Activated CD4-positive, alpha-beta T cell treated with anti-CD3 and anti-CD28 coated beads for 36 hours (primary cell): Measurements from ENCODE around the gene P4HA1. TPM values are rescaled to one million over a fixed set of nuclear protein-coding genes. Genes with fewer than 3 reads are reported as not detected.
A peak's percentile ranks its signal among the peaks of the same experiment; 100 is the strongest.

Experiments
- ATAC-seq: fragments of 200-7000 bp; cut with Tn5 transposase; one replicate; pipeline ENCODE4 v1.10.0; 2021; ENCODE audit warnings: mild to moderate bottlenecking, moderate library complexity
- CTCF ChIA-PET: fragments of 350-600 bp; sonication (Branson Sonifier 250); formaldehyde crosslinking; loops from one replicate; lab custom pipeline; 2021; ENCODE audit warnings: antibody characterized with exemption; lab: Charles Lee
- POLR2A ChIA-PET: fragments of 350-600 bp; sonication (Branson Sonifier 250); formaldehyde crosslinking; loops from one replicate; lab custom pipeline; 2021; ENCODE audit warnings: antibody characterized with exemption, inconsistent platforms; lab: Charles Lee
- DNase-seq: peaks from one replicate; pipeline ENCODE4 v3.0.0-alpha.2; 2020
- H3K27ac Mint-ChIP-seq: one replicate; pipeline ENCODE4 v1.8.0; 2021; ENCODE audit warnings: mixed read lengths
- H3K27me3 Mint-ChIP-seq: one replicate; pipeline ENCODE4 v1.8.0; 2021; ENCODE audit warnings: mixed read lengths
- H3K36me3 Mint-ChIP-seq: one replicate; pipeline ENCODE4 v1.8.0; 2021; ENCODE audit warnings: low read depth, mixed read lengths
- H3K4me1 Mint-ChIP-seq: one replicate; pipeline ENCODE4 v1.8.0; 2021; ENCODE audit warnings: mixed read lengths
- H3K4me3 Mint-ChIP-seq: one replicate; pipeline ENCODE4 v1.8.0; 2021; ENCODE audit warnings: mild to moderate bottlenecking, moderate library complexity, mixed read lengths
- H3K9me3 Mint-ChIP-seq: one replicate; pipeline ENCODE4 v1.8.0; 2021; ENCODE audit warnings: low read depth, mixed read lengths
- intact Hi-C, 2 experiments: fragments of 100-400 bp; cut with DNase I in 1 of 2; cut with micrococcal nuclease in 1 of 2; formaldehyde crosslinking; loops; one replicate each; pipeline versions ENCODE4 v1.14.2 to v1.15.1; 2022 to 2024; cut with DNase I, micrococcal nuclease
- total RNA-seq, 2 experiments: library from RNA; stranded (reverse); gene quantifications; one replicate each; pipeline ENCODE4 v1.2.3, GENCODE V29; 2021

Gene P4HA1
- total RNA-seq, 2 experiments from 2014 or later = 51.8 to 58.5 TPM

DNA sequence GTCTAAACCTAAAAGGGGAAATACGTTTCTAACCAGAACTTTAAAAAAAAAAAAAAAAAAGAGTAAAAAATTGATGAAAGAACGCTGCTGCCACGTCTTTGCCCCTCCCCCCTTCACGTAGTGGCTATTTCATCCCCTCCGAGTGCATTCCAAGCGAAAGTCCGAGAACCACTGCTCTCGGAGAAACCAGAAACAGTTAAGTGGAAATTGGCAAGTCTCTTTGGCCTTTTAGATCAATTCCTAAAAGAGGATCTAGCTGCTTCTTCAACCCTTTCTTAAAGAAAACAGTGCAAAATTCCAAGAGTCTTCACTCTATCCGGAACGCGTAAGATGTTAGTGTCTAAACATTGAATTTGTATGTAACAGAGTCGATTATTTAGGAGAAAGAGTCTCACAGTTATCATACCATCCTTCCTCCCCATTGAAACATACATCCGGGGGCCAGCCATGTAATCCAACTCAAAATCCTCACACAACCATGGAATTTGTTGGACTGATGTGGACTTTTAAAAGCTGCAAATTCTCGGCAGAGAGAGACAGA, 1.1 kb downstream of the P4HA1 start:
- intact Hi-C loops = loop anchor here (1.0 to 10.0 kb wide), 17 partner anchors 15 to 1245 kb away; partner anchors contain the start of genes DNAJC9 (in 2 of the 2), NUDT13 (in 2 of the 2), DNAJB12 (in 1 of the 2) and ECD (in 1 of the 2)
- peak; percentile 62 for DNase-seq
- ChIA-PET POLR2A (interaction anchor here (0.6 to 2.7 kb wide), 12 partner anchors 14 to 1584 kb away, joined by 3 to 18 read pairs (median 4); partner anchors contain the start of genes DNAJC9, MCU, MRPS16 and NUDT13), CTCF (interaction anchor here (0.6 to 4.7 kb wide), 15 partner anchors 12 to 944 kb away, joined by 3 to 47 read pairs (median 4); partner anchors contain the start of genes ECD, FAM149B1 and NUDT13)
- Mint-ChIP-seq H3K27ac (peak overlapping the region; percentile 97), H3K4me1 (peaks cover 29% of the 10 kb centered on the region), H3K4me3 (peak overlapping the region; percentile 86), H3K36me3 (peaks cover 21% of the 10 kb centered on the region), H3K9me3 (no peaks in the 10 kb centered on the region), H3K27me3 (no peaks in the 10 kb centered on the region)
- no peak for ATAC-seq

GRCh38 chr10:73094986-73095480, 1.6 kb downstream of the P4HA1 start:
- H3K4me3 Mint-ChIP-seq = peak overlapping the region; percentile 86
- peak overlapping the region; percentile 97 for H3K27ac Mint-ChIP-seq
- POLR2A ChIA-PET = interaction anchor here (0.6 to 2.7 kb wide), 3 partner anchors 15 to 599 kb away, joined by 3 to 18 read pairs (median 16); partner anchors contain the start of genes DNAJC9 and NUDT13
- intact Hi-C loops = loop anchor here (5.0 to 10.0 kb wide), 4 partner anchors 33 to 902 kb away; partner anchors contain the start of genes DNAJC9 (in 1 of the 2), PPP3CB (in 1 of the 2) and VCL (in 1 of the 2)
- ATAC-seq = no peak
- H3K27me3 Mint-ChIP-seq = no peaks in the 10 kb centered on the region
- peaks cover 29% of the 10 kb centered on the region for H3K4me1 Mint-ChIP-seq
- DNase-seq = no peak
- CTCF ChIA-PET = interaction anchor here (0.6 to 4.7 kb wide), 7 partner anchors 11 to 944 kb away, joined by 3 to 47 read pairs (median 9); partner anchors contain the start of genes ECD, FAM149B1 and NUDT13
- no peaks in the 10 kb centered on the region for H3K9me3 Mint-ChIP-seq
- H3K36me3 Mint-ChIP-seq = peaks cover 21% of the 10 kb centered on the region

DNA sequence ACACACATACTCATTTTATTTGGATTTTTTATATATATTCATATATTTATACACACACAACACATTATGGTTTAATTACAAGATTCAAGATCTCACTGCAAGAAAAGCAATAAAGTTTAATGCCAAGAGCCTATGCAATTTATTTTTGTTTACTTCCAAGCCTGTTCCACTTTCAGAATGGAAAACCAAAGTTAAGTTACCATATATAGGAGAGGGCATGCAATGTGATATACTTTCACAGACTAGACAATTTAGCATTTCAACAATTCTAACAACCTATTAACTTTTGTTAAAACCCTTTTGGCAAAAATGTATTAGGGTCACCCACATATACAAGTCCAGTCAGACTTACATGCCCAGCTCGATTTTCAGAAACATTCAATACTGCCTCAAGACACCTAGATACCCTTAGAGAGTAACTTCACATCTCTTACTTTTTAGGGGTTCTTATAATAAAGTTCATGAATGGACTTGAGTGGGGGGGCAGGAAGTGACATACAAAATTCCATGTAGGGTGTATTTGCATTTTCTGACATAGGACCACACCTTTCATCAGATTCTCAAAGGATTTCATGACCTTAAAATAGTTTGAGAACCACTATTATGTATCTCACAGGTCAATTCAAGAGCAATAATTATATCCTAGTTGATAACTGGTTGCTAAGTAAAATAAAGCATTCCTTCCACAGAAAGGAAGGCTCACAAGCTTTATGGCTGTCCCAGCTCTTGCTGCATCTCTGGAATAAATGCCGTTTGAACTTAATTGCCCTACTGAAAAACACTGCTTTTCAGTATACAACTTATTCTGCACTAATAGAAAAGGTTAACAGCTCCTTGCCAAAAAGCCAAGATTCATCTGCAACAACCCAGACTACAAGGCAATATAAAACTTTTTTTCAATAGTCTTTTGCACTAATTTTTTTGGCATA, 2.5 kb downstream of the P4HA1 start:
- H3K27ac Mint-ChIP-seq = peak overlapping the region; percentile 73
- H3K4me3 Mint-ChIP-seq = peak overlapping the region; percentile 86
- POLR2A ChIA-PET = interaction anchor here (0.6 kb wide), 1 partner anchor 12 kb away, joined by 3 read pairs; no protein-coding TSS in a partner anchor
- intact Hi-C loops = loop anchor here in 1 of 2 experiments (10.0 kb wide), 1 partner anchor 401 kb away; the partner anchor contains the start of gene PPP3CB
- ATAC-seq (no peak), DNase-seq (no peak)
- peaks cover 21% of the 10 kb centered on the region for H3K36me3 Mint-ChIP-seq
- peaks cover 29% of the 10 kb centered on the region for H3K4me1 Mint-ChIP-seq
- no peaks in the 10 kb centered on the region for H3K27me3 Mint-ChIP-seq
- no peaks in the 10 kb centered on the region for H3K9me3 Mint-ChIP-seq
- CTCF ChIA-PET = interaction anchor here (0.6 to 4.7 kb wide), 4 partner anchors 9 to 64 kb away, joined by 3 to 47 read pairs (median 12); partner anchors contain the start of gene NUDT13

- Mint-ChIP-seq H3K9me3 (no peaks in the 10 kb centered on the region), H3K27me3 (no peaks in the 10 kb centered on the region), H3K4me1 (peaks cover 36% of the 10 kb centered on the region), H3K27ac (no peak overlapping the region), H3K4me3 (no peak overlapping the region), H3K36me3 (peaks cover 21% of the 10 kb centered on the region)
- DNase-seq (no peak), ATAC-seq (no peak)
- ChIA-PET POLR2A (interaction anchor here (0.6 kb wide), 1 partner anchor 532 kb away, joined by 3 read pairs; no protein-coding TSS in a partner anchor), CTCF (interaction anchor here (0.7 kb wide), 1 partner anchor 16 kb away, joined by 3 read pairs; no protein-coding TSS in a partner anchor)
- intact Hi-C loops = loop anchor here in 1 of 2 experiments (10.0 kb wide), 1 partner anchor 402 kb away; the partner anchor contains the start of gene PPP3CB
Measured at GRCh38 chr10:73092830-73093229, 3.8 kb downstream of the P4HA1 start.

- H3K27me3 Mint-ChIP-seq = no peaks in the 10 kb centered on the region
- no peak overlapping the region for H3K27ac Mint-ChIP-seq
- H3K4me1 Mint-ChIP-seq = peaks cover 16% of the 10 kb centered on the region
- peaks cover 8% of the 10 kb centered on the region for H3K36me3 Mint-ChIP-seq
- DNase-seq (no peak), ATAC-seq (no peak)
- POLR2A ChIA-PET = no interaction called here
- no peaks in the 10 kb centered on the region for H3K9me3 Mint-ChIP-seq
- H3K4me3 Mint-ChIP-seq = no peak overlapping the region
- CTCF ChIA-PET = interaction anchor here (1.2 kb wide), 1 partner anchor 21 kb away, joined by 3 read pairs; no protein-coding TSS in a partner anchor
- intact Hi-C loops = no loop called here
Measured at GRCh38 chr10:73088304-73088703, 8.4 kb downstream of the P4HA1 start.

DNA sequence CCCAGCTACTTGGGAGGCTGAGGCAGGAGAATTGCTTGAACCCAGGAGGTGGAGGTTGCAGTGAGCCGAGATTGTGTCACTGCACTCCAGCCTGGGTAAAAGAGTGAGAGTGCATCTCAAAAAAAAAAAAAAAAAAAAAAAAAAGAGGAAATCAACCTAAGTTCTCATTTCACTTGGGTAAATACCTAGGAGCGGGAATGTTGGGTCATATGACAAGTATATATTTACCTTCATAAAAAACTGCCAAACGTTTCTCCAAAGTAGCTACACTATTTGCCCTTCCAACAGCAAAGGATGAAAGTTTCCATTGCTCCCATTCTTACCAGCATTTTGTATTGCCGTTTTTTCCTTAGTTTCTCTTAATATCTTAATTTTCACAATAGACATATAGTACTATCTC, 9.8 kb downstream of the P4HA1 start:
- no peak overlapping the region for H3K4me3 Mint-ChIP-seq
- H3K4me1 Mint-ChIP-seq = peaks cover 15% of the 10 kb centered on the region
- ATAC-seq = no peak
- no peaks in the 10 kb centered on the region for H3K9me3 Mint-ChIP-seq
- peaks cover 5% of the 10 kb centered on the region for H3K36me3 Mint-ChIP-seq
- H3K27me3 Mint-ChIP-seq = no peaks in the 10 kb centered on the region
- no peak for DNase-seq
- ChIA-PET POLR2A (no interaction called here), CTCF (interaction anchor here (0.6 kb wide), 1 partner anchor 78 kb away, joined by 5 read pairs; no protein-coding TSS in a partner anchor)
- intact Hi-C loops = no loop called here
- H3K27ac Mint-ChIP-seq = no peak overlapping the region

GRCh38 chr10:73084209-73084608, 12.5 kb downstream of the P4HA1 start:
- Mint-ChIP-seq H3K27me3 (no peaks in the 10 kb centered on the region), H3K4me3 (no peak overlapping the region), H3K9me3 (no peaks in the 10 kb centered on the region), H3K4me1 (peaks cover 19% of the 10 kb centered on the region), H3K27ac (no peak overlapping the region), H3K36me3 (peaks cover 6% of the 10 kb centered on the region)
- CTCF ChIA-PET = interaction anchor here (0.6 to 1.4 kb wide), 4 partner anchors 10 to 74 kb away, joined by 3 to 4 read pairs (median 4); no protein-coding TSS in a partner anchor
- intact Hi-C loops = no loop called here
- ATAC-seq (no peak), DNase-seq (no peak)
- POLR2A ChIA-PET = no interaction called here

GRCh38 chr10:73083221-73083620, 13.4 kb downstream of the P4HA1 start:
- ATAC-seq (no peak), DNase-seq (no peak)
- CTCF ChIA-PET = interaction anchor here (0.7 to 1.2 kb wide), 3 partner anchors 12 to 22 kb away, joined by 3 to 4 read pairs (median 3); no protein-coding TSS in a partner anchor
- Mint-ChIP-seq H3K4me3 (no peak overlapping the region), H3K4me1 (peaks cover 14% of the 10 kb centered on the region), H3K27me3 (no peaks in the 10 kb centered on the region), H3K9me3 (no peaks in the 10 kb centered on the region), H3K27ac (no peak overlapping the region), H3K36me3 (peaks cover 6% of the 10 kb centered on the region)
- POLR2A ChIA-PET = no interaction called here
- intact Hi-C loops = no loop called here

GRCh38 chr10:73079779-73080541, 16.7 kb downstream of the P4HA1 start:
- intact Hi-C loops = no loop called here
- no peak overlapping the region for H3K27ac Mint-ChIP-seq
- ChIA-PET CTCF (interaction anchor here (0.6 to 2.4 kb wide), 2 partner anchors 16 to 30 kb away, joined by 3 to 9 read pairs; partner anchors contain the start of gene P4HA1), POLR2A (no interaction called here)
- H3K4me3 Mint-ChIP-seq = no peak overlapping the region
- peaks cover 29% of the 10 kb centered on the region for H3K4me1 Mint-ChIP-seq
- no peaks in the 10 kb centered on the region for H3K9me3 Mint-ChIP-seq
- no peaks in the 10 kb centered on the region for H3K27me3 Mint-ChIP-seq
- ATAC-seq (peak; percentile 51), DNase-seq (no peak)
- H3K36me3 Mint-ChIP-seq = peaks cover 8% of the 10 kb centered on the region
